ENCODE measurements around the gene SULF2.
"Not testable (repeated sequence)": the region's sequence is repeated elsewhere in the genome, so short reads cannot be mapped to it uniquely, and the experiment has no call there.

The SULF2 gene

DNA sequence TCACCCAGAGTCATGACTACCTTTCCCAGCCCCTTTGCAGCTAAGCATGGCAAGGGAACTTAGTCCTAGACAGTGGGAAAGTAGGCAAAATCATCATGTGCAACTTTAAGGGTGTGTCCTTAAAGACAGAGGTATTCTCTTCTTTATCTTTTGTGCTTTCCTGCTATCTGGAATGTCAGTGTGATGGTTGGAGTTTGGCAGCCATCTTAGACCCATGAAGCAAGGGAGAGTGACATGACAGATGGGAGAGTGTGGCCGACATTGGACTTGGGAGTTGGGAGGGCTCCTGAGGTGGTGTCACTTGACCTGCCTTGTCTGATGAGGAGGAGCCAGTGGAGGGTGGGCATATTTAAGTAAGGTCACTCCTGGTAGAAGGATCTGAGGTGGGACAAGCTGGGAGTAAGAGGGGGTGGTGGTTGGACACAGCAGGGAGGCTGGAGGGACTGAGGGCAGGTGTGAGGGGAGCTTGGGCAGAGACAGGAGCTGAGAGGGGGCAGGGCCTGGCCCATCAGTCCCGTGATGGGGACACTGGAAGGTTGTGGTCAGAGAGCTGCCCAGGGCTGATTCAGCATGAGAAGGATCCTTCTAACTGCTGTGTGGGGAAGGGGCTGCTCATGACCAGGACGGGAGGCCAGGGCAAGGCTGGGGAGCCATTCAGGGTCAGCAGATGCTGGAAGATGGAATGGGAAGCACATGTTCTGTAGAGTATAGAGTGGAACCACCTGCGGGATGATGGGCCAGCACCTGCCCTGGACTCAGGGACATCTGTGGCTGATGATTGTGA, 29.5 kb upstream of the SULF2 start:
- Histone ChIP-seq H3K9me3 (ENCODE audit: insufficient read depth, low read length) (no peaks in the 10 kb centered on the region), H3K4me3 (ENCODE audit: insufficient read length, low read depth) (no peak overlapping the region), H3K27me3 (ENCODE audit: insufficient read depth, insufficient read length) (peaks cover 6% of the 10 kb centered on the region), H3K4me1 (ENCODE audit: insufficient read depth, insufficient read length) (peaks cover 9% of the 10 kb centered on the region), H3K36me3 (ENCODE audit: insufficient read depth, insufficient read length, low read length) (no peaks in the 10 kb centered on the region), H3K9ac (ENCODE audit: insufficient read length, low read depth) (no peak overlapping the region)
- TF ChIP-seq YY1 (IDR thresholded peaks at IDR 0.05; ENCODE audit: insufficient read depth, insufficient read length) (no peak), ZNF274 (IDR thresholded peaks at IDR 0.05; ENCODE audit: low read depth, low read length) (no peak), SUZ12 (IDR thresholded peaks at IDR 0.05; ENCODE audit: extremely low read depth, insufficient read depth, insufficient read length) (no peak)
- no peak for DNase-seq (ENCODE audit: low read depth, low spot score)

- no peak overlapping the region for H3K4me3 ChIP-seq (ENCODE audit: insufficient read length, low read depth)
- peaks cover 3% of the 10 kb centered on the region; the same call in 1 of the 2 replicates for H3K9me3 ChIP-seq (ENCODE audit: insufficient read depth, low read length)
- H3K9ac ChIP-seq (ENCODE audit: insufficient read length, low read depth) = no peak overlapping the region
- peaks cover 10% of the 10 kb centered on the region for H3K4me1 ChIP-seq (ENCODE audit: insufficient read depth, insufficient read length)
- no peak for TF ChIP-seq YY1 (IDR thresholded peaks at IDR 0.05; ENCODE audit: insufficient read depth, insufficient read length)
- TF ChIP-seq ZNF274 (IDR thresholded peaks at IDR 0.05; ENCODE audit: low read depth, low read length) = no peak
- no peak for TF ChIP-seq SUZ12 (IDR thresholded peaks at IDR 0.05; ENCODE audit: extremely low read depth, insufficient read depth, insufficient read length)
- no peak for DNase-seq (ENCODE audit: low read depth, low spot score)
- peaks cover 6% of the 10 kb centered on the region for H3K27me3 ChIP-seq (ENCODE audit: insufficient read depth, insufficient read length)
- no peaks in the 10 kb centered on the region for H3K36me3 ChIP-seq (ENCODE audit: insufficient read depth, insufficient read length, low read length)
Observed at GRCh38 chr20:47810721-47811347, 25.6 kb upstream of the SULF2 start.

- H3K9me3 ChIP-seq (ENCODE audit: insufficient read depth, low read length) = peaks cover 7% of the 10 kb centered on the region; the same call in 1 of the 2 replicates
- TF ChIP-seq SUZ12 (IDR thresholded peaks at IDR 0.05; ENCODE audit: extremely low read depth, insufficient read depth, insufficient read length) (no peak), ZNF274 (IDR thresholded peaks at IDR 0.05; ENCODE audit: low read depth, low read length) (no peak), YY1 (IDR thresholded peaks at IDR 0.05; ENCODE audit: insufficient read depth, insufficient read length) (no peak)
- no peak for DNase-seq (ENCODE audit: low read depth, low spot score)
- peaks cover 10% of the 10 kb centered on the region for H3K4me1 ChIP-seq (ENCODE audit: insufficient read depth, insufficient read length)
- H3K4me3 ChIP-seq (ENCODE audit: insufficient read length, low read depth) = no peak overlapping the region
- no peak overlapping the region for H3K9ac ChIP-seq (ENCODE audit: insufficient read length, low read depth)
- H3K36me3 ChIP-seq (ENCODE audit: insufficient read depth, insufficient read length, low read length) = no peaks in the 10 kb centered on the region
- H3K27me3 ChIP-seq (ENCODE audit: insufficient read depth, insufficient read length) = peaks cover 6% of the 10 kb centered on the region
Observed at GRCh38 chr20:47810116-47810677, 24.9 kb upstream of the SULF2 start.

- H3K4me1 ChIP-seq (ENCODE audit: insufficient read depth, insufficient read length) = peaks cover 10% of the 10 kb centered on the region
- no peaks in the 10 kb centered on the region for H3K27me3 ChIP-seq (ENCODE audit: insufficient read depth, insufficient read length)
- peaks cover 16% of the 10 kb centered on the region; the same call in 1 of the 2 replicates for H3K9me3 ChIP-seq (ENCODE audit: insufficient read depth, low read length)
- DNase-seq (ENCODE audit: low read depth, low spot score) = no peak
- TF ChIP-seq YY1 (IDR thresholded peaks at IDR 0.05; ENCODE audit: insufficient read depth, insufficient read length) = no peak
- H3K36me3 ChIP-seq (ENCODE audit: insufficient read depth, insufficient read length, low read length) = no peaks in the 10 kb centered on the region
- no peak overlapping the region for H3K9ac ChIP-seq (ENCODE audit: insufficient read length, low read depth)
- H3K4me3 ChIP-seq (ENCODE audit: insufficient read length, low read depth) = no peak overlapping the region
Observed at GRCh38 chr20:47809161-47809960, 24.1 kb upstream of the SULF2 start.

DNA sequence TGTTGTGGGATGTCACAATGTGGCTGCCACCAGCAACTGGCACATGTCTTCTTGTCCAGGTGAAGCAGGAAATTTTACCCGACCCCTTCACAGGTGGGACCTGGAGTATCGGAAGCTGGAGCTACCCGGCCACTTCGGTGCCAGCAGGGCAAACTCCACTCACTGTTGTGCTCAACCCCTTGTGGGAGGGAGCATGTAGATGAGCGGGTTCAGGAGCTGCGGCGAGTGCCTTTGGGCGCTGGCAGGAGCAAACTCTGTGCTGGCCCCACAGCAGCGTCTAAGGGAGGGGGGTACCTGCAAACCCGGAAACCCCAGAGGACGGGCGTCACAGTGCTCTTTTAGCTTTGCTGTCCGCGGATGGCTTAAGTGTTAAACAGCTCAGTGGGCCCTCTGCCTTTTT, 20.7 kb upstream of the SULF2 start:
- no peak for DNase-seq (ENCODE audit: low read depth, low spot score)
- peaks cover 5% of the 10 kb centered on the region for H3K27me3 ChIP-seq (ENCODE audit: insufficient read depth, insufficient read length)
- no peak overlapping the region for H3K4me3 ChIP-seq (ENCODE audit: insufficient read length, low read depth)
- H3K9ac ChIP-seq (ENCODE audit: insufficient read length, low read depth) = no peak overlapping the region
- H3K36me3 ChIP-seq (ENCODE audit: insufficient read depth, insufficient read length, low read length) = no peaks in the 10 kb centered on the region
- TF ChIP-seq ZNF274 (IDR thresholded peaks at IDR 0.05; ENCODE audit: low read depth, low read length) (no peak), SUZ12 (IDR thresholded peaks at IDR 0.05; ENCODE audit: extremely low read depth, insufficient read depth, insufficient read length) (no peak), YY1 (IDR thresholded peaks at IDR 0.05; ENCODE audit: insufficient read depth, insufficient read length) (no peak)
- peaks cover 16% of the 10 kb centered on the region; the same call in 1 of the 2 replicates for H3K9me3 ChIP-seq (ENCODE audit: insufficient read depth, low read length)
- H3K4me1 ChIP-seq (ENCODE audit: insufficient read depth, insufficient read length) = peaks cover 12% of the 10 kb centered on the region

GRCh38 chr20:47804972-47805371, 19.7 kb upstream of the SULF2 start:
- not testable (repeated sequence) for H3K36me3 ChIP-seq (ENCODE audit: insufficient read depth, insufficient read length, low read length); H3K9ac ChIP-seq (ENCODE audit: insufficient read length, low read depth); H3K4me3 ChIP-seq (ENCODE audit: insufficient read length, low read depth); H3K27me3 ChIP-seq (ENCODE audit: insufficient read depth, insufficient read length); H3K4me1 ChIP-seq (ENCODE audit: insufficient read depth, insufficient read length); DNase-seq (ENCODE audit: low read depth, low spot score)
- peaks cover 16% of the 10 kb centered on the region; the same call in 1 of the 2 replicates for H3K9me3 ChIP-seq (ENCODE audit: insufficient read depth, low read length)
